NCI-H2196 (cell line): ENCODE measurements around the gene RLBP1.
"Not testable (repeated sequence)": the region's sequence is repeated elsewhere in the genome, so short reads cannot be mapped to it uniquely, and the experiment has no call there.

Source experiments
- DNase-seq: peaks from one replicate; lab custom pipeline; 2025; ENCODE audit not compliant: unreplicated experiment; lab: John Stamatoyannopoulos, UW

The RLBP1 gene

DNA sequence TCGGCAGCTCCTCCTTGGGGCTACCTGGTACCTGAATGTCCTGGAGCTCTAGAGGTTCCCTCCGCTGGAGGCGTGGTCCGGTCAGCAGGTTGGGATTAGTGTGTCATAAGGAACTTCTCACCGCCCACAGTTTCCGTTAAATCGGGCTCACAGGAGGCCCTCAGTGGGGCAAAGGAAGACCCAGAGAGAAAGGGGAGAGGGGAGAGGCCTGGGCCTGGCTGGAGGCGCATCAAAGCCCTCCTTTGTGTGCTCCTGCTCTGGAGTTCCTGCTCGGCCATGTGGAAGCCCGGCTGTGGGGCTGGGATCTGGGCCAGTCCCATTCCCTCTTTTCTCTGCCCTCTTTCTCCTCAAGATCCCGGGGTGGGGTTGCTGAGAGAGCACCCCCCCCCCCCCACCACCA, at the start of gene RLBP1:
Gene RLBP1, minus strand, starts transcription at position 37 of the 400 bp plus-strand sequence. CDS start 2,604 bp downstream, outside the sequence.
- DNase-seq, result no peak

- DNase-seq, result not testable (repeated sequence)
Observed at GRCh38 chr15:89250142-89250541, 28.8 kb upstream of the RLBP1 start.

DNA sequence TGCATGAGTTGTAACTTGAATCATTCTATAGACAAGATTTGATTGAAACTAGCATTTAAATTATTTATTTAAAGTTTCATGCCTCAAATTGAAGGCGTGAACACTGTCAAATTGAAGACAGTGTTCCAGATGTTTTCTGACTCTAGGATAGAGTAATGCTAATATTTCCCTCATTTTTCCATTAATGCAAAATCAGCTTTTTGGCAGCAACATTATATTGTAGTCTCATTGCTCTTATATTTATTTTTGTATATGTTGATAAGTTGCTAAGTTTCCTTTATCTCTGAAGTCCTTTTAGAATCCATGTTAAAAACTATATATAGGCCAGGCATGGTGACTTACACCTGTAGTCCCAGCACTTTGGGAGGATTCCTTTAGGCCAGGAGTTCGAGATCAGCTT, 27.2 kb upstream of the RLBP1 start:
- DNase-seq, result no peak

DNA sequence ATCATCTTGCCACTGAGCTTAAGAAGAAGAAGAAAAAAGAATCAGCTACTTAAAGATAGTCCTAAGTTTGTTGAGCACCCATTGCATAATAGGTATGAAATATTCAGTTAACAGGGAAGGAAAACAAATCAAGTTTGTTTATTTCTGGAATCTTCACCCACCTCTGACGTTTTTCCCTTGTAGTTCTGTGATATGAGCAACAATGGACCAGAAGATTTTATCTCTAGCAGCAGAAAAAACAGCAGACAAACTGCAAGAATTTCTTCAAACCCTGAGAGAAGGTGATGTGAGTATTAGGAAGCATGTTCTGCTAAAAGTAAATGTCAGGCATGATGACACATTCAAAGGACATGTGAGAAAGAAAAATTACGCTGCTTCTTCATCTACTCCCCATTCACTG, 26.1 kb upstream of the RLBP1 start:
- DNase-seq, result no peak

DNA sequence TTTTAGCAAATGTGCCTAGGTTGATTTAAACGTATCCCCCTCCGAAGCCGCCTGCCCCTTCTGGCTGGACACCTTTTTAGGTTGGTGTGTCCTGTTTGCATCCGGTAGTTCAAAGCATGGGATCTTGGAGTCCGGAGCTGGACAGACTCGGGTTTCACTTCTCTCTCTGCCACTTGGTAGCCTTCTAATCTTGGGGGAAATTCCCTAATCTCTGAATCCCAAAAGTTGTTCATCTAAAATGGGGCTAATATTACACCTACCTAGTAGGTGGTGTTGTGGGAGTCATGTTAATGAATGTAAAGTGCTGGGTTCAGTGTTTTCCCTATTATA, 23.2 kb upstream of the RLBP1 start:
- no peak for DNase-seq

GRCh38 chr15:89243691-89244573, 22.6 kb upstream of the RLBP1 start, which contains the start of gene FANCI:
FANCI (plus strand) TSS chr15:89243979; CDS start chr15:89247648, 3,669 bp downstream.
- peak; percentile 83 for DNase-seq

DNA sequence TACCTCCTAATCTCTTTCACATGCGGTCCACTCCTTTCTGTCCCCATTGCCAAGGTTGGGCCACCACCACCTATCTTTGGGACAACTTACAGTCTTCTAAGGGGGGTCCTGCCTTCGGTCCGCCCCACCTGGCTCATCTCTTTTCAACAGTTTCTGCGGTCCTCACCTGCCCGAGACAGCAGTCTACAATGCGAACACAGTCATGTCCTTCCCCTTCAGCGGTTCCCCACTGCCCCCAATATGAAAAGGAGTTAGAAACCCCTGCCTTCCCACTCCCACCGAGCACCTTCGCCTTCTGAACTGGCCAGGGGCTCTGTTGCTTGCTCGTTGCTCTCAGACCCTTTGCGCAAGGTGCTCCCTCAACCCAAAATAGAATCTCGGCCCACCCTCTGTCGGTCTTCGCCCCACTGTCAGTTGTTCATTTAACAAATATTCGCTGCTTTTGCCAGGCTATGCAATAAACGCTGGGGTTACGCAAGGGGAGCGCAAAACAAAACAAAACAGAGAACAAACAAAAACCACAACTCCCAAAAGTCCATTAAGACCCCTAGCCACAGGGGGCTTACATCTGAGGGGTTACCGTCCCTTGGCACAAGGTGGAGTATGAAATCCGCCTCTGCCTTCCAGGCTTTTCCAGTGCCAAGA, 21.8 kb upstream of the RLBP1 start:
- no peak for DNase-seq

GRCh38 chr15:89239883-89240810, 18.8 kb upstream of the RLBP1 start:
- DNase-seq, result not testable (repeated sequence)

DNA sequence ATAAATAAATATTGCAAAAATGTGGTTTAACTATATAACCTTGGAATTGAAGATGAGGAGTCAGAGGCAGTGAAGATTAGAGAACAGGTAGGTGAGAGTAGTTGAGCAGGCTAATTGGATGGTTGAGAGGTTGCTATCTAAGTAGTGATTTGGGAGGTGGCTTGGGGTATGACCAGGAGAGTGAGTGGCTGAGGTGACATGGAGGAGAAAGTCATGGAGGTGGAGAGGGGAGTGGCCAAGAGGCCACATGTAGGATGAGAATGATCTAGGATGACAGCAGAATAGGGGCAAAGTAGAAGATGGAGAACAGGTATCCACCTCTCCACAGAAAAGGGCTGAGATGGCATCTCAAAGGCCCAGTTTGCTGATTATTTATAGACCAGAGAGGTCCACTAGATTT, 10.5 kb upstream of the RLBP1 start:
- DNase-seq, result no peak

DNA sequence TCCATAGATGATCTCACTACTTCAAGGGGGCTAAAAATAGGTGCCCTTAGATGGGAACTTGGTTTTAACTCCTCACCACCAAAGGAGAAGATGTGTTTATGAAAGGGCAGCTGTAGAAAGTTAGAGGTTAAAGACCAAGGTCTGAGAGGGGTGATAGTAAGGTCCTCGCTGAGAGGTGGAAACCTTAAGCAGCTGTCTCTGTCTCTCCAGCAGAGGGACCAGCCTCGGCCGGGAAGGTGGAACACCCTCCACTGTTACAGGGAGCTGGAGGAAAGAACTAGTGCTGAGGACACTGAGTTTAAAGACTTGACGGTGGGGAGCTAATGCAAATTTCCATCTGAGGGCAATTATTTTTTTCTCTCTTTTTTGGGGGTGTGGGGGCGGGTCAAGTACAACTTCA, 8.9 kb upstream of the RLBP1 start:
- DNase-seq, result no peak

- DNase-seq, result no peak
Observed at GRCh38 chr15:89227425-89227824, 6.0 kb upstream of the RLBP1 start.

DNA sequence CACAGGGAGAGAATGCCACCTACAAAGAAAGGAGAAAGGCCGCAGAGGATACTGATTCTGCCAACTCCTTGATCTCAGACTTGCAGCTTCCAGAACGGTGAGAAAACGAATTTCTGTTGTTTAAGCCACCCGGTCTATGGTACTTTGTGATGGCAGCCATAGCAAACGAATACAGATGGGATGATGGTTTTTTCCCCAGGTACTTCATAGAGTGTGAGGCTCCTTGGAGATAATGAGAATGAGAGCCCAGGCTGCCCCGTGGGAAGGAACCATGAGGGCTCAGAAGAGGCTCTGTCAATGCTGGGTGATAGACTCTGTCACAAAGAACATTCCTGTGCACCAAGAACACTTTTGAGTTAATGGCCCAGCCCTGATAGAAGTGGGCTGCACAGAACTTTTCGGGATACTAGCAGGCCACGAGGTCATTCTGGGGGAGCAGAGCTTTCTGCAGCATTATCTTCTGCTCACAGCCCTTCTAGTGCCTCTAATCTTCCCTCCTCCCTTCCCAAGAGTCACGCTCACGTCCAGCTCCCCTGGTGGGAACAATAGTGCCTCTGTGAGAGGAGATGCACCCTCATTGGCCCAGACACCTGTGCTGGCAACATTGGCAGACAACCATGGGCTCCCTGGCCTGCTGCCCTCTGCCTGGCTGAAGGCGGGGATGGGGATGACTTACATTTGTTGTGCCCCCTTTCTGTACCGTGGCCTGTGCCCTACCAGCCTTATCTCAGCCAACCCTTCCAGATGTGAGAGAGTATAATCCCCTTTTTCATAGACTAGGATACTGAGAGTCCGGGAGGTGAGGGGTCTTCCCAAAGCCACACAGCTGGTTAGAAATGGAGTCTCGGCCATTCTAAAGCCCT, 5.2 kb upstream of the RLBP1 start:
- DNase-seq, result no peak

DNA sequence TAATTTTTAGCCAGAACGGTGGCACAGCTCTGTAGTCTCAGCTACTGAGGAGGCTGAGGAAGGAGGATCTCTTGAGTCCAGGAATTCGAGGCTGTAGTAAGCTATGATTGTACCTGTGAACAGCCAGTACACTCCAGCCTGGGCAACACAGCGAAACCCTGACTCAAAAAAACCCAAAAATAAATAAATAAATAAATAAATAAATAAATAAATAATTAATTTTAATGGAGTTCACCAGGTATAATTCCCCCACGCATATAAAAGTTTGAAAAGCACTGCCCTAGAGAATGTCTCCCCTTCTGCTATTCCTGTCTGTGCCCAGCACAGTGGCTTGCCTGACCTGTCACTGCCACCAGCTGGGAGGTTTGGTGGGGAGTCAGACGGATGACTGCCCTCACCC, 4.2 kb upstream of the RLBP1 start:
- DNase-seq, result no peak

- no peak for DNase-seq
Observed at GRCh38 chr15:89218531-89218930, 2.8 kb downstream of the RLBP1 start.

DNA sequence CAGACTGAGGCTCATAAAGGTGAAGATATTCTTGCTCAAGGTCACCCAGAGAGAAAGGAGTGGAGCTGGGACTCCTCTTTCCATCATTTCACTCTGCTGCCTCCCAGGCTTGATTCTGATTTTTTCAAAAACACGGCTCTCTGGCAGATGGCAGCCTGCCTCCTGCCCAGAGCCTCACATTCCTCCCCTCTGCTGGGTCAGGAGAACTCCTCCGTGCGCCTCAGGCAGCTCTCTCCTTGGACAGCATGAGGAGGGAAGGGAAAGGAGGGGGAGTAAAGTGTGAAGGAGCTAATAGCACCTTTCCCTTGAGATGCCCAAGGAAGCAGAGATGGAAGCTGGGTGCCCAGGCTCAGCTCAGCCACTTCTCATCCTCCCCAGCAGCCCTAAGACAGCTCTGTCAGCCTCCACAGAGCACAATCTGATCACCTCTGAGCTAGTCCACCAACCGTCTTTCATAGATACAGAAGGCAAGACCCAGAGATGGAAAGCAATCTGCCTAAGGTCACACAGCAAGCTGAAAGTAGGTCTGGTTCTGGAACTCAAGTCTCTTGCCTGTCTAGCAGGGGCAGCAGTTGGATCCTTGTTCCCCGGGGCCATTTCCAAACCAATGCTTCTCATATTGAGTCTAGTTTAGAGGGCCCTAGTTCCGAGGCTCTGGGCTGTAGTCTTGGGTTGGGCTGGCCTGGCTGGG, 3.5 kb downstream of the RLBP1 start:
- no peak for DNase-seq

- no peak for DNase-seq
Observed at GRCh38 chr15:89217031-89217430, 4.3 kb downstream of the RLBP1 start.

GRCh38 chr15:89215627-89216026, 5.8 kb downstream of the RLBP1 start:
- DNase-seq, result no peak

- DNase-seq, result no peak
Observed at GRCh38 chr15:89211678-89212170, 9.7 kb downstream of the RLBP1 start.

DNA sequence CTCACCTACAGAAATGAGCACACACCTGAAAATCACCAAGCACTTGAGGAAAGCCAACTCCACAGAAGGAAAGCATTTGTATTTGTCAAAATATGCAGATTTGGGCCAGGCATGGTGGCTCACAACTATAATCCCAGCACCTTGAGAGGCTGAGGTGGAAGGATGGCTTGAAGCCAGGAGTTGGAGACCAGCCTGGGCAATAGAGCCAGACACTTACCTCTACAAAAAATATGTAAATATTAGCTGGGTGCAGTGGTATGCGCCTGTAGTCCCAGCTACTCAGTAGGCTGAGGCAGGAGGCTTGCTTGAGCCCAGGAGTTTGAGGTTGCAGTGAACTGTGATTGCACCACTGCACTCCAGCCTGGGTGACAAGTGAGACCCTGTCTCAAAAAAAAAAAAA, 12.3 kb downstream of the RLBP1 start:
- DNase-seq, result no peak

- DNase-seq, result no peak
Observed at GRCh38 chr15:89208256-89208655, 13.1 kb downstream of the RLBP1 start.
